ENCODE measurements around the gene ADAMTS1.

DNA sequence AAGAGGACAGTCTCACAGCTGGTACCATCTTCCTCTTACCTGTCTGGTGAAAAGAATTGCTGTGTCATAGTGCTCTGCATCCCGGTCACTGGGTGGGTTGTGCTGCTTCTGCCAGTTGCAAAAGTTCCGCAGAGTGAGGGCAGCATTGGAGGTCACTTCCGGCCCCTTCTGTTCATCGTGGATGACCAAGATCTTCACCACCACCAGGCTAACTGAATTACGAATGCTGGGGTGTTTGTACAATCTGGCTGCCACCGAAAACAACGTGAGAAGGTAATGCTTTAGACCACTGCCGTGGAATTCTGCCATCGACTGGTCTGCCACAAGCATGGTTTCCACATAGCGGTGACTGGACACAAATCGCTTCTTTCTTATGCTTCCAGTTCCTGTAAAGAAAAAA is 2.9 kb downstream of the ADAMTS1 start:
- no peak for TF ChIP-seq POLR2A (IDR thresholded peaks at IDR 0.05)
- TF ChIP-seq, protein P1, sequence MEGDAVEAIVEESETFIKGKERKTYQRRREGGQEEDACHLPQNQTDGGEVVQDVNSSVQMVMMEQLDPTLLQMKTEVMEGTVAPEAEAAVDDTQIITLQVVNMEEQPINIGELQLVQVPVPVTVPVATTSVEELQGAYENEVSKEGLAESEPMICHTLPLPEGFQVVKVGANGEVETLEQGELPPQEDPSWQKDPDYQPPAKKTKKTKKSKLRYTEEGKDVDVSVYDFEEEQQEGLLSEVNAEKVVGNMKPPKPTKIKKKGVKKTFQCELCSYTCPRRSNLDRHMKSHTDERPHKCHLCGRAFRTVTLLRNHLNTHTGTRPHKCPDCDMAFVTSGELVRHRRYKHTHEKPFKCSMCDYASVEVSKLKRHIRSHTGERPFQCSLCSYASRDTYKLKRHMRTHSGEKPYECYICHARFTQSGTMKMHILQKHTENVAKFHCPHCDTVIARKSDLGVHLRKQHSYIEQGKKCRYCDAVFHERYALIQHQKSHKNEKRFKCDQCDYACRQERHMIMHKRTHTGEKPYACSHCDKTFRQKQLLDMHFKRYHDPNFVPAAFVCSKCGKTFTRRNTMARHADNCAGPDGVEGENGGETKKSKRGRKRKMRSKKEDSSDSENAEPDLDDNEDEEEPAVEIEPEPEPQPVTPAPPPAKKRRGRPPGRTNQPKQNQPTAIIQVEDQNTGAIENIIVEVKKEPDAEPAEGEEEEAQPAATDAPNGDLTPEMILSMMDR (IDR thresholded peaks at IDR 0.05 in 4 of 5, conservative IDR thresholded peaks at IDR 0.05 in 1 of 5) = no peak
